RPMI8226 (cell line): ENCODE results near the gene RERE.
"Not testable (repeated sequence)": the region's sequence is repeated elsewhere in the genome, so short reads cannot be mapped to it uniquely, and the experiment has no call there.

ENCODE experiments used
- DNase-seq: peaks from one replicate; pipeline ENCODE4 v3.0.0-alpha.2; 2015

RERE gene

GRCh38 chr1:8464377-8464776, 353.1 kb downstream of the RERE start:
- no peak for DNase-seq

- DNase-seq, result peak; percentile 55
Measured at GRCh38 chr1:8463144-8463927, 354.1 kb downstream of the RERE start.

- no peak for DNase-seq
Measured at GRCh38 chr1:8462371-8462892, 355.0 kb downstream of the RERE start.

- peak; percentile 62 for DNase-seq
Measured at GRCh38 chr1:8461351-8462110, 355.9 kb downstream of the RERE start.

GRCh38 chr1:8460784-8461183, 356.7 kb downstream of the RERE start:
- DNase-seq, result no peak

- DNase-seq, result no peak
Measured at GRCh38 chr1:8460132-8460544, 357.3 kb downstream of the RERE start.

- DNase-seq, result no peak
Measured at GRCh38 chr1:8458607-8459006, 358.8 kb downstream of the RERE start.

GRCh38 chr1:8457760-8458381, 359.6 kb downstream of the RERE start:
- no peak for DNase-seq

- DNase-seq, result no peak
Measured at GRCh38 chr1:8456991-8457390, 360.4 kb downstream of the RERE start.

GRCh38 chr1:8456308-8456912, 361.0 kb downstream of the RERE start:
- no peak for DNase-seq

GRCh38 chr1:8455700-8456307, 361.6 kb downstream of the RERE start:
- DNase-seq, result no peak

- DNase-seq, result no peak
Measured at GRCh38 chr1:8450312-8450711, 367.1 kb downstream of the RERE start.

- no peak for DNase-seq
Measured at GRCh38 chr1:8448911-8449661, 368.4 kb downstream of the RERE start.

- not testable (repeated sequence) for DNase-seq
Measured at GRCh38 chr1:8448505-8448904, 368.9 kb downstream of the RERE start.

GRCh38 chr1:8447616-8448150, 369.8 kb downstream of the RERE start:
- DNase-seq, result no peak

GRCh38 chr1:8446119-8446518, 371.3 kb downstream of the RERE start:
- not testable (repeated sequence) for DNase-seq

- DNase-seq, result peak; percentile 16
Measured at GRCh38 chr1:8443558-8444194, 373.8 kb downstream of the RERE start.

GRCh38 chr1:8441426-8441825, 376.0 kb downstream of the RERE start:
- no peak for DNase-seq

GRCh38 chr1:8439015-8439702, 378.3 kb downstream of the RERE start:
- DNase-seq, result no peak

GRCh38 chr1:8438489-8438888, 379.0 kb downstream of the RERE start:
- DNase-seq, result no peak
